ENCODE measurements around the gene GPR132.

GPR132 gene

DNA sequence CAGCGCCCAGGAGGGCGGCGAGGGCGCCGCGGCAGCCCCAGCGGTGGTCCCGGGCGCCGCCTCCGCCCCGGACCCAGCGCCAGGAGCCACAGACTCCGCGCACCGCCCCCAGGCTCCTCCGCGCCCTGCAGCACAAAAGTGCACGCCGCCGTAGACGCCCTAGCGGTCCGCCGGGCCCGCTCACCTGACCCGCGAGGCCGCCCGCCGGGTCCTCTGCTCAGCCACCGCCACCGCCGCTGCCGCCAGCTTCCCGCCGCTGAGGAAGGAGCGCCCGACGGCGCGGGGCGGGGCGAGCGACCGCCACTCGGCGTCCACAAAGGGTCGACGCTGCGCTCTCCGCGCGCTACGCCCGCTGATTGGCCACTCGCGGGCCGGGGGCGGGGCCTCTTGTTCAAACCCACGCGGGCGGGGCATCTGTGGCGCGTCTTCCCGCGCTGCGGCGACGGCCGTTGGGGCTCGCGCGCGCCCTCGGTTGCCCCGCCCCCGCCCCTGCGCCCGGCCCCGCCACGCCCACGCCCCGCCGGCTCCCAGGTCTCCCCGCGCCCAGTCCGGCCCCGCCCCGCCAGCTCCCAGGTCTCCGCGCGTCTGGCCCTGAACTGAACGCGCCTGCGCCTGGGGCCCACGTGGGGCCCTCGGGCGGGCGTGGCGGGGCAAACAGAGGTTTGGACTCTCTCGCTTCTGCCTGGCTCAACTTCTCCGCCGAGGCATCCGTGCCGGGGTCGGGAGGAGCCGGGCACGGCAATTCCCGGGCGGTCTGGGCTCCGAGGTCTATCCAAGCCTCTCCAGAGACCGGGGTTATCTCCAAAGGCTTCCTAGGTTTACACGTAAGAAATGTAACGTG, 44.2 kb downstream of the GPR132 start, which contains the start of gene CDCA4:
Gene CDCA4 (minus strand): TSS at position 269 of the 841 bp plus-strand sequence. CDS start 9,154 bp downstream, outside the sequence.
- H3K4me1 ChIP-seq (ENCODE audit: insufficient read depth, low read length, severe bottlenecking) = peaks cover 63% of the 10 kb centered on the region
- H3F3A ChIP-seq (ENCODE audit: insufficient read depth, low read length) = 0 out of 2 replicates have a peak, but pooled peaks cover 6% of the 10 kb centered on the region
- no peaks in the 10 kb centered on the region for H3K27me3 ChIP-seq (ENCODE audit: insufficient read depth, low read length)
- no peak for TF ChIP-seq EZH2 (IDR thresholded peaks at IDR 0.05; ENCODE audit: borderline replicate concordance, low read length)
- TF ChIP-seq, protein P1, sequence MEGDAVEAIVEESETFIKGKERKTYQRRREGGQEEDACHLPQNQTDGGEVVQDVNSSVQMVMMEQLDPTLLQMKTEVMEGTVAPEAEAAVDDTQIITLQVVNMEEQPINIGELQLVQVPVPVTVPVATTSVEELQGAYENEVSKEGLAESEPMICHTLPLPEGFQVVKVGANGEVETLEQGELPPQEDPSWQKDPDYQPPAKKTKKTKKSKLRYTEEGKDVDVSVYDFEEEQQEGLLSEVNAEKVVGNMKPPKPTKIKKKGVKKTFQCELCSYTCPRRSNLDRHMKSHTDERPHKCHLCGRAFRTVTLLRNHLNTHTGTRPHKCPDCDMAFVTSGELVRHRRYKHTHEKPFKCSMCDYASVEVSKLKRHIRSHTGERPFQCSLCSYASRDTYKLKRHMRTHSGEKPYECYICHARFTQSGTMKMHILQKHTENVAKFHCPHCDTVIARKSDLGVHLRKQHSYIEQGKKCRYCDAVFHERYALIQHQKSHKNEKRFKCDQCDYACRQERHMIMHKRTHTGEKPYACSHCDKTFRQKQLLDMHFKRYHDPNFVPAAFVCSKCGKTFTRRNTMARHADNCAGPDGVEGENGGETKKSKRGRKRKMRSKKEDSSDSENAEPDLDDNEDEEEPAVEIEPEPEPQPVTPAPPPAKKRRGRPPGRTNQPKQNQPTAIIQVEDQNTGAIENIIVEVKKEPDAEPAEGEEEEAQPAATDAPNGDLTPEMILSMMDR (IDR thresholded peaks at IDR 0.05; ENCODE audit: low read length) = no peak
- H3K36me3 ChIP-seq (ENCODE audit: insufficient read depth, low read length) = peaks cover 36% of the 10 kb centered on the region
- H3K9me2 ChIP-seq (ENCODE audit: low read depth, low read length) = no peaks in the 10 kb centered on the region
- H3K9ac ChIP-seq (ENCODE audit: low read length) = peak within 1 kb of the TSS; percentile 100
- no peak within 1 kb of the TSS for H2AFZ ChIP-seq (ENCODE audit: low read length)
- peak within 1 kb of the TSS; percentile 79 for H3K27ac ChIP-seq (ENCODE audit: low read depth, low read length, poor library complexity, severe bottlenecking)
- H3K79me2 ChIP-seq (ENCODE audit: insufficient read depth, low read length) = peaks cover 44% of the 10 kb centered on the region
- H3K4me3 ChIP-seq (ENCODE audit: low read depth, low read length, poor library complexity, severe bottlenecking) = peak within 1 kb of the TSS; percentile 99
- H4K20me1 ChIP-seq (ENCODE audit: insufficient read depth, low read length) = no peaks in the 10 kb centered on the region
- H3K9me3 ChIP-seq (ENCODE audit: low read length) = no peaks in the 10 kb centered on the region
- H3K4me2 ChIP-seq (ENCODE audit: low read length) = peak within 1 kb of the TSS; percentile 95

- Histone ChIP-seq H4K20me1 (ENCODE audit: insufficient read depth, low read length) (no peaks in the 10 kb centered on the region), H2AFZ (ENCODE audit: low read length) (no peak overlapping the region), H3K9me3 (ENCODE audit: low read length) (no peaks in the 10 kb centered on the region), H3F3A (ENCODE audit: insufficient read depth, low read length) (0 out of 2 replicates have a peak, but pooled peaks cover 6% of the 10 kb centered on the region), H3K4me3 (ENCODE audit: low read depth, low read length, poor library complexity, severe bottlenecking) (peak overlapping the region; percentile 99), H3K27me3 (ENCODE audit: insufficient read depth, low read length) (no peaks in the 10 kb centered on the region), H3K9me2 (ENCODE audit: low read depth, low read length) (no peaks in the 10 kb centered on the region), H3K79me2 (ENCODE audit: insufficient read depth, low read length) (peaks cover 53% of the 10 kb centered on the region), H3K36me3 (ENCODE audit: insufficient read depth, low read length) (peaks cover 40% of the 10 kb centered on the region), H3K4me1 (ENCODE audit: insufficient read depth, low read length, severe bottlenecking) (peaks cover 71% of the 10 kb centered on the region), H3K27ac (ENCODE audit: low read depth, low read length, poor library complexity, severe bottlenecking) (peak overlapping the region; percentile 79), H3K9ac (ENCODE audit: low read length) (peak overlapping the region; percentile 100), H3K4me2 (ENCODE audit: low read length) (peak overlapping the region; percentile 95)
- no peak for TF ChIP-seq EZH2 (IDR thresholded peaks at IDR 0.05; ENCODE audit: borderline replicate concordance, low read length)
- TF ChIP-seq, protein P1 (IDR thresholded peaks at IDR 0.05; ENCODE audit: low read length) = no peak
Observed at GRCh38 chr14:105019861-105020814, 45.1 kb downstream of the GPR132 start.

DNA sequence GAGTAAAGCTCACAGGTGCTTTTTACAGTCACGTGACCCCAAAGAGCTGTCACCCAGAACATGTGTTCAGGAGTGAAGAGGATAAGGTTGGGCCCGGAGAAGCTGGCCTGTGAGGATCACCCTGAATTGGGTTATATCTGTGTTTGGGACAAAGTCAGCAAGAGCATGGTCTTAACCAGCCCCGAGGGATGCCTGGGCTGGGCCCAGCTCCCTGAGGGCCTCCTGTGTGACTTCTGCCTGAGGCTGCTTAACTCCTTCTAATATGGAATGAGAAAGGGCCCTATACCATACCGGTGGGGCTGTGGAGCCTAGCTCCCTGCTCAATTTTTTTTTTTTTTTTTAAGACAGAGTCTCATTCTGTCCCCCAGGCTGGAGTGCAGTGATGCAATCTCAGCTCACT, 46.8 kb downstream of the GPR132 start:
- H3K27me3 ChIP-seq (ENCODE audit: insufficient read depth, low read length) = no peaks in the 10 kb centered on the region
- H3K4me1 ChIP-seq (ENCODE audit: insufficient read depth, low read length, severe bottlenecking) = peaks cover 77% of the 10 kb centered on the region
- H3K4me2 ChIP-seq (ENCODE audit: low read length) = peak overlapping the region; percentile 95
- 0 out of 2 replicates have a peak, but pooled peaks cover 2% of the 10 kb centered on the region for H3F3A ChIP-seq (ENCODE audit: insufficient read depth, low read length)
- H3K79me2 ChIP-seq (ENCODE audit: insufficient read depth, low read length) = peaks cover 70% of the 10 kb centered on the region
- H3K9me3 ChIP-seq (ENCODE audit: low read length) = no peaks in the 10 kb centered on the region
- TF ChIP-seq, protein P1 (IDR thresholded peaks at IDR 0.05; ENCODE audit: low read length) = no peak
- TF ChIP-seq EZH2 (IDR thresholded peaks at IDR 0.05; ENCODE audit: borderline replicate concordance, low read length) = no peak
- H2AFZ ChIP-seq (ENCODE audit: low read length) = no peak overlapping the region
- peak overlapping the region; percentile 17; the same call in 1 of the 2 replicates for H3K9ac ChIP-seq (ENCODE audit: low read length)
- peaks cover 40% of the 10 kb centered on the region for H3K36me3 ChIP-seq (ENCODE audit: insufficient read depth, low read length)
- H3K4me3 ChIP-seq (ENCODE audit: low read depth, low read length, poor library complexity, severe bottlenecking) = peak overlapping the region; percentile 99
- H3K9me2 ChIP-seq (ENCODE audit: low read depth, low read length) = no peaks in the 10 kb centered on the region
- H3K27ac ChIP-seq (ENCODE audit: low read depth, low read length, poor library complexity, severe bottlenecking) = peak overlapping the region; percentile 79
- no peaks in the 10 kb centered on the region for H4K20me1 ChIP-seq (ENCODE audit: insufficient read depth, low read length)

Measured in OCI-LY1 (cell line).